ENCODE results near the gene RESP18. TPM values are rescaled to one million over a fixed set of nuclear protein-coding genes. Genes with fewer than 3 reads are reported as not detected.

RESP18 gene
- total RNA-seq, 6 experiments from 2014 or later = not detected

GRCh38 chr2:219350710-219351221, 18.2 kb upstream of the RESP18 start:
- Histone ChIP-seq H3K9me3 (no peaks in the 10 kb centered on the region), H3K27ac (no peak overlapping the region), H3K36me3 (no peaks in the 10 kb centered on the region), H3K27me3 (no peaks in the 10 kb centered on the region), H3K4me3 (no peak overlapping the region), H3K4me1 (no peaks in the 10 kb centered on the region)
- intact Hi-C loops (cut with DNase I) = no loop called here
- DNase-seq (no peak), ATAC-seq (no peak)
- TF ChIP-seq POLR2A (IDR thresholded peaks at IDR 0.05) = no peak
- no peak for TF ChIP-seq CTCF (IDR thresholded peaks at IDR 0.05)
- 43% methylated on average over 3 of the region's 4 CpGs for WGBS (ENCODE audit: insufficient coverage, low coverage, low lambda C conversion rate, missing lambda C conversion rate)

GRCh38 chr2:219350215-219350614, 17.7 kb upstream of the RESP18 start:
- Histone ChIP-seq H3K27me3 (no peaks in the 10 kb centered on the region), H3K36me3 (no peaks in the 10 kb centered on the region)

GRCh38 chr2:219344751-219345430, 12.3 kb upstream of the RESP18 start:
- peak in 3 of 4 donors; percentile 37 to 47 (median 39) for ATAC-seq

More at GRCh38 chr2:219350215-219350614, 17.7 kb upstream of the RESP18 start:
- H3K9me3 ChIP-seq = no peaks in the 10 kb centered on the region
- no peak overlapping the region for H3K27ac ChIP-seq
- 80% methylated on average over 1 of the region's 3 CpGs for WGBS (ENCODE audit: insufficient coverage, low coverage, low lambda C conversion rate, missing lambda C conversion rate)
- intact Hi-C loops (cut with DNase I) = no loop called here
- TF ChIP-seq CTCF (IDR thresholded peaks at IDR 0.05) (no peak), POLR2A (IDR thresholded peaks at IDR 0.05) (no peak)
- no peaks in the 10 kb centered on the region for H3K4me1 ChIP-seq
- ATAC-seq (no peak), DNase-seq (no peak)
- H3K4me3 ChIP-seq = no peak overlapping the region

GRCh38 chr2:219335373-219335786, 2.8 kb upstream of the RESP18 start:
- Histone ChIP-seq H3K27me3 (peaks cover 5 to 9% of the 10 kb centered on the region in 2 donors), H3K4me1 (no peaks in the 10 kb centered on the region), H3K9me3 (no peaks in the 10 kb centered on the region), H3K27ac (no peak overlapping the region), H3K36me3 (no peaks in the 10 kb centered on the region), H3K4me3 (no peak overlapping the region)
- 24% methylated on average over 3 of the region's 5 CpGs for WGBS (ENCODE audit: insufficient coverage, low coverage, low lambda C conversion rate, missing lambda C conversion rate)
- DNase-seq (no peak), ATAC-seq (no peak)
- intact Hi-C loops (cut with DNase I) = no loop called here
- TF ChIP-seq CTCF (IDR thresholded peaks at IDR 0.05) (no peak), POLR2A (IDR thresholded peaks at IDR 0.05) (no peak)

More at GRCh38 chr2:219344751-219345430, 12.3 kb upstream of the RESP18 start:
- 47% methylated on average over 6 of the region's 6 CpGs for WGBS (ENCODE audit: insufficient coverage, low coverage, low lambda C conversion rate, missing lambda C conversion rate)
- H3K36me3 ChIP-seq = no peaks in the 10 kb centered on the region
- no peaks in the 10 kb centered on the region for H3K4me1 ChIP-seq
- H3K27ac ChIP-seq = no peak overlapping the region
- H3K9me3 ChIP-seq = no peaks in the 10 kb centered on the region
- intact Hi-C loops (cut with DNase I) = no loop called here
- no peak for TF ChIP-seq POLR2A (IDR thresholded peaks at IDR 0.05)
- TF ChIP-seq CTCF (IDR thresholded peaks at IDR 0.05) = no peak
- H3K4me3 ChIP-seq = no peak overlapping the region
- no peaks in the 10 kb centered on the region for H3K27me3 ChIP-seq
- peak in 2 of 3 donors; percentile 53 for DNase-seq

Data from right lobe of liver (tissue), 6 donors.